ENCODE data around the gene SMG5.

Gene SMG5

DNA sequence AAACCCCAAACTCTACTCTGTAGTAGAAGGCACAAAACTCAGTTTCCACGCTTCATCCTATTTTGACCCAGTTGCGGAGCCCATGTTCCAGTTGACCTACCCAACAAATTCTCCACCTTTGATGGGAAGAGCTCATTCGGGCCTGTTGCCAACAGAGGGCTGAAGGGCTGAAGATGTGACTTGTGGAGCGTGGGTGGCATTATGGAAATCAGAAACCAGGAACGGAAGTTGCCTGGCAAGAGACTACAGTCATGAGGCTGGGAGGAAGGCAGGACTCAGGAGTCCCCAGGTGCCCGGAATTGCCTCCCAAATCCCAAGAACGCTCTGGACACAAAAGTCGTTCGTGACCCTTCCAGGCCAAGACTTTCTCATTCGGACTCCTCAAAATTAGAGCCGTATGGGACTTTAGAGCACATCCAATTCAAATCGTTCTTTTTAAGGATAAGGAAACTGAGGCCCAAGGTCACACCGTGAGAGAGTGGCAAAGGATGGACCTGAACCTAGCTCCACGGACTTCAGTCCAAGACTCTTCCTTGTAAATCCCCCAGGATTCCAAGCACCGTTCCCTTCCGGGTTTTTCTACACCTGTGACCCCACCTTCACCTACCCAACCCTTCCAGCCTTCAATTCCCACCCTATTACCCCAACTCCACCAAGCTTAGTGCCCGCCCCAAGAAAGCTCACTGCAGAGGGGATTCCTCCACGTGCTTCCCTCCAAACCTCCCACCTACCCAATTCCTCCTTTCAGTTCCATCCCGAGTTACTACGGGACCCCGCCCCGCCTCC lies 739 bp downstream of the SMG5 start:
- peak; percentile 74 for DNase-seq

- no peak for DNase-seq
Measured at GRCh38 chr1:156281281-156281680, 1.3 kb downstream of the SMG5 start.

DNA sequence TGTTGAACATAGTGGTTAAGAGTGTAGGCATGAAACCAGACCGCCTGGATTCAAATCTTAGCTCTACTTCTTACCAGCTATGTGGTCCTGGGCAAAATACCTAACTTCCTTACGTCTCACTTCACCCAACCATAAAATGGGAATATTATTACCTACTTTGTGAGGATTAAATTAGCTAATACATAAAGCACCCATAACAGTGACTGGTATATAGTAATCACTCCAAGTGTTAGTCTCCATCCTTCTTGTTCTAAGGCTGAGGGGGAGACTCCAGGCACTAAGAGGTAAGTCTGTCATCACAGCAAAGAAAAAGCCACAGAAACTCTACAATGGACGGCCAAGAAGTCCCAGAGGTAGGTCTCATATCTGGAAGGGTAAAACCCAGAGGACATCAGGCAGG lies 2.8 kb downstream of the SMG5 start:
- no peak for DNase-seq

DNA sequence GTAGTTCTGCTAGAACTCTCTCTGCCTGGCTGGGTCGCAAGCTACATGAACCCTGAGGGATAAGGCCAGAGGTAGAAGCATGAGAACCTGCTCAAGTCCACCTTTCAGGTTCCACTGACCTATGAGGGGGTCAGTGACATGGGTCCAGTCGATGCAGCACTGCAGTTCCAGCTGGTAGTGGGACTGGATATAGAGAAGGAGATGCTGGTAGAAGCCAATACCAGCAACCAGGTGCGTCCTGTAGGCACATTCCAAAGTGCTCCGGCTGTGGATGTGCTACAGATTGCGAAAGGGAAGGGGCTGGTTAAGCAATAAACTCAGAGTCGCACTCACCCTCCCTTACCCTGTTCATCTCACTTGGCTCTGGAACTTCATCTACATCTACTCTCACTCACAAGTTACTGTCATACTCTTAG lies 5.7 kb downstream of the SMG5 start:
- DNase-seq = no peak

DNA sequence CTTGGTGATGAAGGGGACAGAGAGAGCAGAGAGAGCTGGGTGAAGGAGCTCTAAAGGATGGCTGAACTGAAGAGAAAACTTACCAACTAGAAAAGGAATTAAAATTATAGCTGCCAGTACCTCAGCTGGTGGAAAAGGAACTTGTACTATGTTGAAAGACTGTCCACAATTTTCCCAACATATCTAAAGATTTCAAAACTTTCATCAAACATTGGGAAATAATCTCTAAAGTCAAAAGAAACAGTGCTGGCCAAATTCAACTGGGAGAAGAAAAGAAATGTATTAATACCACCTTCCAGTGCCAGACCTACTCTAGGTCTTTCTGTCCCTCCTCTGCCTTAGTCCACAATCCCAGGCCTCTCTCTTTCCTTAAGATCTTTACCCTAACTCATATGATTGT lies 6.1 kb downstream of the SMG5 start:
- DNase-seq = no peak

DNA sequence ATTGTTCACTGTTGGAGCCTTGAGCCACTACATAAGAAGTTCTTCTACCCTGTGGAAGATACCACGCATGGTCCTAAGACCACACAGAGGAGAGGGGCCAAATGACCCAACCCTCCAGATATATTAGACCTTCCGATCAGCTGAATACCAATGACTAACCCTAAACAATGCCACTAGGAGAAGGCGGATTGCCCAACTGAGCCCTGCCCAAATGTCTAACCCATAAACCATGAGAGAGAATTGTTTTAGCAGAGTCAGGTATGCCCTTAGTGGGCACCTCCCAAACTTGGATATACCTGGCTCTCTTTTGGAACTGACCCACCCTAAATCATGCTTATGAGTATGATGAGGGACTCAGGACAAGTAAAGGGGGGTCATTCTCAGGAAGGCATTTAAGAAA lies 12.3 kb downstream of the SMG5 start:
- no peak for DNase-seq

GRCh38 chr1:156268336-156268735 lies 14.3 kb downstream of the SMG5 start:
- no peak for DNase-seq

DNA sequence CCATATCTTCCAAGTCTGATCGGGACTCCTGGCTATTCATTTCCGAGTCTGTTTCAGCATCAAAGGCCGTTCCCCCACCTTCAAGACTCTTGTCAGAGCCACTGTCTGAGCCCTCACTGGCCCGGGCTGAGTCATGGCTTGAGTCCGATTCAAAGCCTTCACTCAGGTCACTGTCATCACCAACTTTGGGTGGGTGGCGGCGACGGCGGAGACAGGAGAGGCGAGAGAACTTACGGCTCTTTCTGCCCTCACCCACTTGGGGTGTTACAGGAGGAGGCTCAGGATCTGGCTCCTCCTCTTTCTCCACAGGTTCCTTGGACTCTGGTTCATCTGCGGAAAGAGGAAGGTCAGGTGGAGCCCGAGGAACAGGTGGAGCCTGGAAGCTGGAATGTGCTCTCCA lies 16.6 kb downstream of the SMG5 start:
- no peak for DNase-seq

DNA sequence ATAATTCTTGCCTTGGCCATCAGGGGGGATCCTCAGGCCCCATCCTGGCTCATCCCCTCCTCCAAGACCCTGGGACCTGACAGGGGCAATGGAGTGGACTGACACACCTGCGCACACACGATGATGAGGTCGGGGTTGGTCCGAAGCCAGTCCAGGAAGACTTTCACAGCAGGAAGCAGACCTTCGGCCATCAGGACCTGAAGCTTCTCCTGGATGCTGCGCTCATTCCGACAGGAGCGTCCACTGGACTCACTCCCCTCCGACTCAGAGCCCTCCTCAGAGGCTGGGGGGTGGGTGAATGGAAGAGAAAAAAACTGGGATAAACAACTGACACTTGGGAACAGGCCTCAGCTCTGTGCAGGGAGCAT lies 19.4 kb downstream of the SMG5 start:
- DNase-seq = no peak

DNA sequence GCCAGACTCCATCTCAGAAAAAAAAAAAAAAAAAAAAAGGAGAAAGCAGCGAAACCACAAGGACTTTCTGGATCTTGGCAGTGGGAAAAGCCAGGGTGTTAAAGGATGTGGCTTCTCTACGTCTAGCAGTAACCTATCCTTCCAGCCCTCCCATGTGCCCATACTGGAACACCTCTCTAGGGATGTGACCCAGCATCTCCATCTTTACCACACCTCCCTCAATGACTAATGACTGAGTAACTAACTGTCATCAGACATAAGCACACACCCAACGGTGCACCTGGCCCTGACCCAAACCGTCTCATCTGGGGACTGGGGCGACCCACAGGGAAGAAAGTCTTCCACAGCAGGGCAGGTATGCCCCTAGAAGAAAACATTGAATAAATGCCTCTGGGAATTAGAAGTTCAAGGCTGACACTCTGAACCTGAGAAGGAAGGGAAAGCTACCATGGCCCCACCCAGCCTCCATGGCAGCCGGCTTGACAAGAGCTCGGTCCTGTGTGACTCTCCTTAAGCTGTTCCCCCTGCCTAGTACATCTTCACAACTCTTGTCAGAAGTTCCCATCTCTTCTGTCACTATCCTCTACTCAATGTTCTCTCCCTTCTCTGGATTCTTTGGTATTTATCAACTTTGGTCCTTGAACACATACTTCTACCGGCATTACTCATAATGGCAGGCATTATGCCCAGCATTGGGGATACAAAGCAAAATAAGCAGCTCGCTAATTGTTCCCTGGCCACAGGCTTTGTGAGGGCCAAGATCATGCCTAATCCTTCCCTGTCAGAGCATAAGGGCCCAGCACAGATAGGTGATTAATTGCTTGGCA lies 20.0 kb downstream of the SMG5 start:
- DNase-seq = no peak

- no peak for DNase-seq
Measured at GRCh38 chr1:156260896-156261295, 21.7 kb downstream of the SMG5 start.

DNA sequence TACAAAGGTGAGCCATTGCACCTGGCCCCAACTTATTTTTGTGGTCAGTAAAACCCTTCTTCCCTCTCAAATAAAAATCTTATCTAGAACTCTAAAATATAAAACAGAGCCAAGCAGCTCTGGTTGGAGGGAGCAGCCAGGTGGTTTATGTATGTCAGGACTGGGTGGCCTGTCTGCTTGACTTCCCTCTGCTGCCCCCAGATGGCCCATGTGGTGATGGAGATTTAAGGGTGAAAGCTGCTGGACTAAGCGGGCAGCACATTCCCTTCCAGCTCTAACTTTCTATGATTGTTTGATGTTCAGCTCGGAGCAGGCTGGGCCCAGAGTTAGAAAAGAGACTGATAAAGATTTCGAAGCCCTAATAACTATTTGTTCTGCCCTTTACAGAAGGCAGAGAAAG lies 22.8 kb downstream of the SMG5 start:
- no peak for DNase-seq

GRCh38 chr1:156258859-156259258 lies 23.8 kb downstream of the SMG5 start:
- DNase-seq = no peak

DNA sequence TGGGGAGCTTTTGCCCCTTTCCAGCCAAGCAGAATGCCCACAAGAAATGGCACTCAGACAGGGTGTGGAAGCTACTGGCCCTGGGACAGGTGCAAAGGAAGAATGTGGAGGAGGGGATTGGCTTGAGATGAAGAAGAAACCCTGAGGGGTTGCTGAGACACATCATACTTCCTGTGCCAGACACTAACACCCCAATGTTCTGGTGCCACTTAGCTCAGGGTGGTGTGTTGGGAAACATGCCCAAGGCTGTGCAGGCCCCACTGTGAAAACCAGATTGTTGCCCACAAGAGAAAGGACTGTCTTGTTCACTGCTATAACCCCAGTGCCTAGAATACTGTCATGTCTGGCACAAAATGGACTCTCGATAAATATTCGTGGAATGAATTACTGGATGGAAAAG lies 24.9 kb downstream of the SMG5 start:
- DNase-seq = no peak

DNA sequence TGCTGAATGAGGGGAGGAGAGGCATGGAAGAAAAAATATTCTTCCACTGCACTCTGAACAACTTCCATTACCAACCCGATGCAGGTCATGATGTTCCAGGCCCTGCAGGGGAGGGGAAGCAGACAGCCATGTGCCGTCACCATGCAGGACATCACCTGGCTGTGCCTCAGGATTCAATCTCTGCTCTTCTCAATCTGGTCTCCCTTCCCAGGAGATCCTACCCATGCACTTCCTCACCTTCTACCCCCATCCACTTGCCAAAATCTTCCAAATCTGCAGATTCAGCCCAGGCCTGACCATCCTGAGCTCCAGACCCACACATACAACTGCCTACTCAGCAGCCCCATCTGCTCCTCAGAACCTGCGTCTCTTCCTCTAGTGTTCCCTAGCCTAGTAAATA lies 29.0 kb downstream of the SMG5 start:
- no peak for DNase-seq

DNA sequence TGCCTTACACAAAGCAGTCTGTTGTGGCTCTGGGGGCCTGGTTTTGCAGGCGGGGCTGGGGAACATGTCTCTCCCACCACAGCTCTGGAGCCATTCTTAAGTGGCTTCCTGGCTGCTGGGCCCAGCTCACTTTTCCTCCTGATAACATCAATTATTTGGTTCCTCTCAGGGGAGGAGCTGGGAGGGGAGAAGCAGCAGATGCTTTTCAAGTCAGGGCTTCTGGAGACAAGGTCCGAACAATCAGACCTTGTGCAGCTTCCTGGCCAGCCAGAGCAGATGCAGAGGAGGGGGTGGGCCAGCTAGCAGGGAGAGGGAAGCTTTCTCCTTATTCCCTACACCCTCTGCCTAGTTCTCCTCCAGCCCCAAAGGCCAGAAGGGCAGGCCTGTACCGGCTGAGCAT lies 31.1 kb downstream of the SMG5 start:
- no peak for DNase-seq

GRCh38 chr1:156249593-156249992 lies 33.0 kb downstream of the SMG5 start:
- no peak for DNase-seq

DNA sequence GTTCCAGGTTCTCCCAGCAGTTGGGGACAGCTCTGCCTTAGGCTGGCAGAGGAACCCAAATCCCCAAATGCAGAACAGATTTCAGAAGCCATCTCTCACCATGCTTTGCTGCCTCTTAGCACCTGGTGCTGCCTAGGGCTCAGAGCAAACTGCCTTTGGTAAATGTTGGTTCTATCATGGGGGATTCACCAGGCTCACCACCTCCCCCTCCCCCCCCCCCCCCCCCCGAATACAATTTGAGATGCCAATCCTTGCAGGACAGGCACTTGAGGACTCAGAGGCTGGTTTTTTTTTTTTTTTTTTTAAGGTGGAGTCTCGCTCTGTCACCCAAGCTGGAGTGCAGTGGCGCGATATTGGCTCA lies 34.3 kb downstream of the SMG5 start:
- DNase-seq = peak; percentile 64

DNA sequence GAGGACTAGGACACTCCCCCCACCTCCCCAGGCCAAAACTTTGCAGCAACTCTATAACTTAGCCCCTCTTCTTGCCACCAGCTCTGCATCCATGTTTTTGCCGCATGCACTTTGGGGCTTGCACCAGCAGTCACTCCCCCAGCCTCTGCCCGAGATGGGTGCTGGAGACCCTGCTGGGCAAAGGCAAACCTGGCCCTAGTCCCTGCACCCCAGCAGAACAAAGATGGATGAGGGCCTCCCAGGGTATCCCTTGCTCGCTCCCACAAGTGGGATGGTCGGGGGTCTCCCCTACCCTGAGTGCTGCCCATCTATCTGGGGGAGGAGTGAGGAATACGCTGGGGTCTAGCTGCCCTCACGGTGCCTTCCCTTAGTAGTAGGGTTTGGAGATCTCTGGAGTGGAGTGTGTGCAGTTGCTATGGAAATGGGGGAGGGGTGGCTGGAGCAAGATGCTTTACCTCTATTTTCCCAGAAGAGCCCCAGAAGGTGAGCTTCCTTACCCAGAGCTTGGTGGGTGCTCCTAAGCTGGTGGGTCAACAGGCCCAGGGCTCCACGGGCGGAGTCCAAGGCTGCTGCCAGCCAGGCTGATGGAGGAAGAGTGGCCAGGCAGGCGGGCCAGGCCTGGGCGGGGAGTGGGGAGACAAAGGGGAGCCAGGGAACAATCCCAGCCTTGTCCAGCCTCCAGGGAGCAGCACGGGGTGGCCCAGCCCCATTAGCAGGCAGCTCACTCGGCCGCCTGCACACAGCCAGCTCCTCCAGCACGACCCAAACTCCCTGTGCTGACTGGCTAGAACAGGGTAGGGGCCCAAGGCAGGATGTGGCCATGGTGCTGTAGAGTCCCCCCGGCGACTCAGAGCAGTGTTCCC lies 34.9 kb downstream of the SMG5 start, which contains the start of gene PAQR6:
TSS of gene PAQR6 (minus strand) at position 597 of the 863 bp plus-strand sequence. CDS start 1,325 bp downstream, outside the sequence.
- DNase-seq = peak; percentile 64

GRCh38 chr1:156246781-156247459 lies 35.7 kb downstream of the SMG5 start:
- peak; percentile 41 for DNase-seq

- DNase-seq = no peak
Measured at GRCh38 chr1:156246241-156246780, 36.3 kb downstream of the SMG5 start.

DNA sequence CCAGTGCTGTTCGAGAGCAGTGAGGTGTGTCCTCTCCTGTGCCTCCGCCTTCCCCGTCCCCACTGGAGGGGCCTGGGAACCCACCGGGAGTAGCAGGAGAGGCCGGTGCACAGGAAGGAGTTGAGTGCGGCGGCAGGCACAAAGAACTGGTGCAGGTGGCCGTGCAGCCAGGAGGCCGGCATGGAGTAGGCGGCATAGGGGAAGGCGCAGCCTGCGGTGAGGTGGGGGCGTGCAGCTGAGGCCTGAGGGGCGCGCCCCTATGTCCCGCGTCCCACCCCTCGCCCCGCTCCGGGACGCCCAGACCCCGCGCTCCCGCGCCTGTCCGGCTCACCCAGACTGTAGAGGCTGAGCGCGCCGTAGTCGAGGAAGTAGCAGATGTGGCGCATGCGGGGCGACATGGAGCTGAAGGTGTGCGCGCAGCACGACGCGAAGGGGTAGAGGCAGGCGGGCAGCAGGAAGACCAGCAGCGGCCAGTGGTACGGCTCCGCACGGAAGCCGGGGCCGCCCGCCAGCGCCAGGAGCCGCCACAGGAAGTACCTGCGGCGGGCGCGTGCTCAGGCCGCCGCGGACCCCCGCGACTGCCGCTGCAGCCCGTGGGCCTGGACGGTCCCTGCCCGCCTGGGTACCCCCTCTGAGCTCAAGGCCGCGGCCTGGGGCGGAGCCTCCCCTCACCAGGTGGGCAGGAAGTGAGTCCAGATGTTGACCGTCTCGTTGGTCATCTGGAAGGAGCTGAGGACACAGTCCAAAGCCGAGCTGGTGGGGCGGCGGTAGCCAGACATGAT lies 37.0 kb downstream of the SMG5 start:
- DNase-seq = peak; percentile 89

Data from DMS53 (cell line).